GM12878 (cell line): ENCODE data around the gene MROH8. TPM values are rescaled to one million over a fixed set of nuclear protein-coding genes. Genes with fewer than 3 reads are reported as not detected.

Experiments used
- ATAC-seq: fragments of 200-7000 bp; cut with Tn5 transposase; 3 replicates; pipeline ENCODE4 v1.9.1; 2020; ENCODE audit warnings: mild to moderate bottlenecking, moderate library complexity
- BruUV-seq: library from RNA; stranded (reverse); fragments of 400-500 nt; replicated peaks from 2 replicates; lab custom pipeline; 2021; lab: Mats Ljungman, UMichigan
- CTCF ChIA-PET: fragments of 300-600 bp; sonication (Branson Sonifier 250); formaldehyde crosslinking; extraction: SDS; loops from one replicate; lab custom pipeline; 2021; ENCODE audit warnings: inconsistent platforms; lab: Yijun Ruan, JAX
- POLR2A ChIA-PET: fragments of 350-600 bp; formaldehyde crosslinking; extraction: SDS; loops from one replicate; lab custom pipeline; 2021; ENCODE audit warnings: inconsistent platforms; lab: Charles Lee
- RAD21 ChIA-PET: fragments of 300-600 bp; sonication (Branson Sonifier 250); formaldehyde crosslinking; loops from one replicate; lab custom pipeline; 2023; ENCODE audit warnings: antibody characterized with exemption; ENCODE audit not compliant: unreplicated experiment; lab: Charles Lee
- SMC1A ChIA-PET: fragments of 300-600 bp; sonication (Branson Sonifier 250); formaldehyde crosslinking; loops from one replicate; lab custom pipeline; 2023; ENCODE audit not compliant: unreplicated experiment, uncharacterized antibody; lab: Charles Lee
- DNase-seq: peaks from one replicate; pipeline ENCODE4 v3.0.0-alpha.2; 2011; ENCODE audit warnings: low read depth, low spot score
- FAIRE-seq: peaks from 3 replicates; lab custom pipeline; 2011; peaks lifted over from hg19 to GRCh38; lab: Jason Lieb, UNC
- H2AFZ ChIP-seq: 2 replicates; pipeline ENCODE4 v1.6.0; 2011; ENCODE audit warnings: low read depth, low read length, control low read depth; ENCODE audit not compliant: control insufficient read depth
- H3K27ac ChIP-seq: 2 replicates; pipeline ENCODE4 v1.5.1; 2011; ENCODE audit warnings: control low read depth; ENCODE audit not compliant: control insufficient read depth, insufficient read depth
- H3K27me3 ChIP-seq, 2 experiments: replicated peaks in 1 of 2; 2 replicates each; pipeline versions ENCODE4 v1.6.0 to v1.6.1; 2011; ENCODE audit warnings: low read length in 1 of 2; ENCODE audit not compliant: control insufficient read depth in 2 of 2, insufficient read depth in 2 of 2
- H3K36me3 ChIP-seq, 2 experiments: 2 replicates each; pipeline ENCODE4 v1.5.1; 2011; ENCODE audit warnings: low read length in 1 of 2; ENCODE audit not compliant: control insufficient read depth in 2 of 2, insufficient read depth in 2 of 2
- H3K4me1 ChIP-seq: 2 replicates; pipeline ENCODE4 v1.6.1; 2011; ENCODE audit warnings: mild to moderate bottlenecking, low read length, moderate library complexity, mixed read lengths; ENCODE audit not compliant: control insufficient read depth, insufficient read depth
- H3K4me2 ChIP-seq: 2 replicates; pipeline ENCODE4 v1.6.0; 2011; ENCODE audit warnings: control low read depth; ENCODE audit not compliant: control insufficient read depth, insufficient read depth
- H3K4me3 ChIP-seq: fragments of 200-600 bp; sonication (generic); 2 replicates; pipeline ENCODE4 v1.5.1; 2016
- H3K79me2 ChIP-seq: 2 replicates; pipeline ENCODE4 v1.6.0; 2011; ENCODE audit warnings: low read length; ENCODE audit not compliant: control insufficient read depth, insufficient read depth
- H3K9ac ChIP-seq: 2 replicates; pipeline ENCODE4 v1.8.0; 2011; ENCODE audit warnings: low read length, control low read depth, mixed read lengths; ENCODE audit not compliant: control insufficient read depth, insufficient read depth
- H3K9me3 ChIP-seq: replicated peaks from 3 replicates; pipeline ENCODE4 v1.5.1; 2011; ENCODE audit warnings: mild to moderate bottlenecking, low read length; ENCODE audit not compliant: control insufficient read depth, insufficient read depth
- H4K20me1 ChIP-seq: 2 replicates; pipeline ENCODE4 v1.6.0; 2011; ENCODE audit not compliant: control insufficient read depth, insufficient read depth
- CBX3 ChIP-seq: fragments of 200-600 bp; sonication (generic); IDR thresholded peaks from 2 replicates; pipeline ENCODE4 v1.6.1; 2016; ENCODE audit warnings: low read depth, borderline replicate concordance
- CBX5 ChIP-seq: sonication (generic); IDR thresholded peaks from 2 replicates; pipeline ENCODE4 v1.6.1; 2016; ENCODE audit warnings: low read depth, moderate library complexity, mild to moderate bottlenecking, inconsistent platforms
- NFYB ChIP-seq: IDR thresholded peaks from 2 replicates; pipeline ENCODE4 v1.6.1; 2011; ENCODE audit warnings: low read depth, mild to moderate bottlenecking, low read length, improper control_type of control experiment, moderate library complexity; ENCODE audit not compliant: insufficient read depth
- PAX8 ChIP-seq: fragments of 450-650 bp; IDR thresholded peaks from 2 replicates; pipeline ENCODE4 v1.6.1; 2017; ENCODE audit warnings: mild to moderate bottlenecking, moderate library complexity
- RBBP5 ChIP-seq: fragments of 200-600 bp; sonication (generic); conservative IDR thresholded peaks from 2 replicates; pipeline ENCODE4 v1.6.1; 2016
- RELB ChIP-seq: fragments of 450-650 bp; IDR thresholded peaks from 2 replicates; pipeline ENCODE4 v1.6.1; 2017; ENCODE audit warnings: low read depth, mild to moderate bottlenecking, moderate library complexity
- SPI1 ChIP-seq: IDR thresholded peaks from 2 replicates; pipeline ENCODE4 v1.6.1; 2011; ENCODE audit warnings: low read depth, mild to moderate bottlenecking, low read length, moderate library complexity, borderline replicate concordance; ENCODE audit not compliant: insufficient read depth
- SREBF1 ChIP-seq: IDR thresholded peaks from 2 replicates; pipeline ENCODE4 v1.6.1; 2012; ENCODE audit warnings: mild to moderate bottlenecking, low read length
- STAT1 ChIP-seq: fragments of 450-650 bp; conservative IDR thresholded peaks from 2 replicates; pipeline ENCODE4 v1.6.1; 2014; ENCODE audit warnings: antibody characterized with exemption, mild to moderate bottlenecking
- ZNF217 ChIP-seq: fragments of 450-650 bp; IDR thresholded peaks from 2 replicates; pipeline ENCODE4 v1.6.1; 2017; ENCODE audit warnings: antibody characterized with exemption, mild to moderate bottlenecking
- ZNF622 ChIP-seq: fragments of 450-650 bp; IDR thresholded peaks from 2 replicates; pipeline ENCODE4 v1.6.1; 2017; ENCODE audit warnings: mild to moderate bottlenecking, inconsistent platforms
- WGBS: methylation state at CpG from one replicate; pipeline ENCODE4 v1.1.6; 2016; ENCODE audit warnings: low lambda C conversion rate; ENCODE audit not compliant: insufficient replicate concordance, insufficient coverage; ENCODE audit errors: missing lambda C conversion rate; 5-methylcytosine and 5-hydroxymethylcytosine counted together
- in situ Hi-C: fragments of 300-500 bp; cut with MboI; formaldehyde crosslinking; loops from 9 replicates; pipeline ENCODE4 v1.14.3; 2018; ENCODE audit warnings: mixed read lengths
- intact Hi-C: fragments of 100-400 bp; cut with micrococcal nuclease; formaldehyde crosslinking; loops from one replicate; pipeline ENCODE4 v1.14.2; 2022; ENCODE audit not compliant: unreplicated experiment
- polyA plus RNA-seq, 11 experiments: library from polyadenylated mRNA; depleted of rRNA in 4 of 11; unstranded in 6 of 11; stranded (reverse) in 5 of 11; fragments of >200 nt; fragmentation: Nextera tagmentation in 4 of 11; fragmentation: Illumina TruSeq in 1 of 11; extraction: Ambion mirVana in 4 of 11; extraction: Trizol in 1 of 11; gene quantifications; 1 replicate in 1 of 11; 2 replicates in 10 of 11; pipeline versions ENCODE4 v1.2.1 to v1.2.3, GENCODE V29; 2011 to 2016; ENCODE audit warnings: inconsistent platforms in 2 of 11, missing spikeins in 2 of 11, low read depth in 1 of 11
- total RNA-seq, 4 experiments: library from RNA; depleted of rRNA in 3 of 4; stranded (reverse); fragments of >200 nt in 3 of 4; fragmentation: Illumina TruSeq in 1 of 4; extraction: Trizol in 1 of 4; gene quantifications; 2 replicates each; pipeline versions ENCODE4 v1.2.1 to v1.2.3, GENCODE V29; 2013 to 2021
- TF ChIP-seq, protein P1 (sequence below): IDR thresholded peaks from 2 replicates; pipeline ENCODE4 v1.6.1; 2011; ENCODE audit warnings: low read depth, mild to moderate bottlenecking, low read length, moderate library complexity, borderline replicate concordance; ENCODE audit errors: extremely low read depth
- TF ChIP-seq, protein P2 (sequence below): IDR thresholded peaks from 2 replicates; pipeline ENCODE4 v1.6.1; 2012; ENCODE audit warnings: low read length, inconsistent platforms

The MROH8 gene
- total and polyA plus RNA-seq, 10 of the 15 experiments (the other 5 are each of a cell fraction or from before 2014, with no cell fraction given) = 0.16 to 2.8 (median 1.8) TPM

DNA sequence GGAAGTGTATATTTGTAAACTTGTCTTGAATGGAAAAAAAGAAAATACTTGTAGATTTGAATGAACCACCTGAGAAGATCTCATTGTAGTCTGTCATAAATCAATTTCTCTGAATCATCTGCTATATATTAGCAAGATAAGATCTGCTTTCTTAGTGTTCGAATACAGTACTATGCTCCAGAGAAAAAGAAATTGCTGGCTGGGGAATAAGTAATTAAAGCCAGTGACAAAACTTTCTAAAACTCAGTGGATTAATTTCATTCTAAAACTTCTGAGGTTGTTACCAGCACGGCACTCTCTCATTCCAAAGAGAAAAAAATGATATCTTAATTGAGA is 22.4 kb upstream of the MROH8 start:
- CTCF ChIA-PET = interaction anchor here (2.0 to 13.5 kb wide), 4 partner anchors 12 to 340 kb away, joined by 5 to 200 read pairs (median 26); partner anchors contain the start of gene BLCAP
- in situ Hi-C loops (no loop called here), intact Hi-C loops (loop anchor here (1.0 kb wide), 1 partner anchor 333 kb away; no protein-coding TSS in a partner anchor)

More for the DNA sequence above, 22.4 kb upstream of the MROH8 start:
- no peak overlapping the region for H3K4me2 ChIP-seq
- H3K79me2 ChIP-seq = peaks cover 8% of the 10 kb centered on the region
- H3K9me3 ChIP-seq = no peaks in the 10 kb centered on the region
- DNase-seq (no peak), ATAC-seq (no peak), FAIRE-seq (no peak)
- ChIA-PET RAD21 (interaction anchor here (0.8 to 1.1 kb wide), 2 partner anchors 193 to 332 kb away, joined by 3 to 5 read pairs; no protein-coding TSS in a partner anchor), POLR2A (no interaction called here), SMC1A (interaction anchor here (1.0 to 1.6 kb wide), 3 partner anchors 10 to 332 kb away, joined by 3 to 6 read pairs (median 4); no protein-coding TSS in a partner anchor)
- no peaks in the 10 kb centered on the region for H3K27me3 ChIP-seq
- no peak overlapping the region for H3K9ac ChIP-seq
- H4K20me1 ChIP-seq = peaks cover 3% of the 10 kb centered on the region; the same call in 1 of the 2 replicates
- peaks cover 33 to 58% of the 10 kb centered on the region in 2 experiments for H3K36me3 ChIP-seq
- TF ChIP-seq RBBP5 (no peak), CBX5 (no peak), PAX8 (no peak), SPI1 (no peak), STAT1 (no peak), ZNF622 (no peak), ZNF217 (no peak), SREBF1 (no peak), NFYB (no peak), RELB (no peak), CBX3 (no peak)
- TF ChIP-seq, protein P1, sequence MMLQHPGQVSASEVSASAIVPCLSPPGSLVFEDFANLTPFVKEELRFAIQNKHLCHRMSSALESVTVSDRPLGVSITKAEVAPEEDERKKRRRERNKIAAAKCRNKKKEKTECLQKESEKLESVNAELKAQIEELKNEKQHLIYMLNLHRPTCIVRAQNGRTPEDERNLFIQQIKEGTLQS = no peak
- TF ChIP-seq, protein P2, sequence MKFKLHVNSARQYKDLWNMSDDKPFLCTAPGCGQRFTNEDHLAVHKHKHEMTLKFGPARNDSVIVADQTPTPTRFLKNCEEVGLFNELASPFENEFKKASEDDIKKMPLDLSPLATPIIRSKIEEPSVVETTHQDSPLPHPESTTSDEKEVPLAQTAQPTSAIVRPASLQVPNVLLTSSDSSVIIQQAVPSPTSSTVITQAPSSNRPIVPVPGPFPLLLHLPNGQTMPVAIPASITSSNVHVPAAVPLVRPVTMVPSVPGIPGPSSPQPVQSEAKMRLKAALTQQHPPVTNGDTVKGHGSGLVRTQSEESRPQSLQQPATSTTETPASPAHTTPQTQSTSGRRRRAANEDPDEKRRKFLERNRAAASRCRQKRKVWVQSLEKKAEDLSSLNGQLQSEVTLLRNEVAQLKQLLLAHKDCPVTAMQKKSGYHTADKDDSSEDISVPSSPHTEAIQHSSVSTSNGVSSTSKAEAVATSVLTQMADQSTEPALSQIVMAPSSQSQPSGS = no peak
- H3K27ac ChIP-seq = no peak overlapping the region
- WGBS = 100% methylated on average over 2 of the region's 2 CpGs
- no peaks in the 10 kb centered on the region for H3K4me1 ChIP-seq
- BruUV-seq = no TSS peak
- no peak overlapping the region for H2AFZ ChIP-seq
- no peak overlapping the region for H3K4me3 ChIP-seq
